HepG2 (cell line): ENCODE data around the gene ERICH6. TPM values are rescaled to one million over a fixed set of nuclear protein-coding genes. Genes with fewer than 3 reads are reported as not detected.

Experiments
- EED ChIP-seq: sonication (generic); formaldehyde crosslinking; IDR thresholded peaks from 2 replicates; pipeline ENCODE4 v1.5.0; 2020; ENCODE audit warnings: mild to moderate bottlenecking, missing genetic modification reagents
- FOXJ3 ChIP-seq: sonication (generic); formaldehyde crosslinking; IDR thresholded peaks from 2 replicates; pipeline ENCODE4 v1.4.0; 2020; ENCODE audit warnings: missing genetic modification reagents, mild to moderate bottlenecking, borderline replicate concordance
- FOXK2 ChIP-seq: fragments of 450-650 bp; IDR thresholded peaks from 2 replicates; pipeline ENCODE4 v1.6.1; 2016
- HNF4A ChIP-seq: sonication (generic); formaldehyde crosslinking; IDR thresholded peaks from 2 replicates; pipeline ENCODE4 v1.4.0; 2020; ENCODE audit warnings: missing genetic modification reagents
- ISL2 ChIP-seq: sonication (generic); formaldehyde crosslinking; IDR thresholded peaks from 2 replicates; pipeline ENCODE4 v1.5.0; 2020; ENCODE audit warnings: missing genetic modification reagents
- MAZ ChIP-seq, 2 experiments: sonication (generic) in 1 of 2; formaldehyde crosslinking in 1 of 2; IDR thresholded peaks; 2 replicates each; pipeline versions ENCODE4 v1.5.0 to v1.6.1; 2012 to 2020; ENCODE audit warnings: low read depth in 2 of 2, mild to moderate bottlenecking in 2 of 2, borderline replicate concordance in 1 of 2, improper control_type of control experiment in 1 of 2, low read length in 1 of 2, missing genetic modification reagents in 1 of 2, moderate library complexity in 1 of 2
- MEF2D ChIP-seq: sonication (generic); formaldehyde crosslinking; IDR thresholded peaks from 2 replicates; pipeline ENCODE4 v1.5.1; 2020; ENCODE audit warnings: mild to moderate bottlenecking, missing genetic modification reagents
- MTF2 ChIP-seq: sonication (generic); formaldehyde crosslinking; IDR thresholded peaks from 2 replicates; pipeline ENCODE4 v1.5.0; 2020; ENCODE audit warnings: missing genetic modification reagents, borderline replicate concordance
- NAIF1 ChIP-seq: sonication (generic); formaldehyde crosslinking; IDR thresholded peaks from 2 replicates; pipeline ENCODE4 v1.5.0; 2020; ENCODE audit warnings: mild to moderate bottlenecking, missing genetic modification reagents, borderline replicate concordance
- NFIC ChIP-seq: IDR thresholded peaks from 2 replicates; pipeline ENCODE4 v1.6.1; 2012; ENCODE audit warnings: mild to moderate bottlenecking, low read length, inconsistent platforms
- PAWR ChIP-seq: sonication (generic); formaldehyde crosslinking; IDR thresholded peaks from 2 replicates; pipeline ENCODE4 v1.4.0; 2020; ENCODE audit warnings: missing genetic modification reagents, mild to moderate bottlenecking, borderline replicate concordance
- POLR2AphosphoS5 ChIP-seq: IDR thresholded peaks from 2 replicates; pipeline ENCODE4 v1.6.1; 2012; ENCODE audit warnings: low read depth, low read length
- RARA ChIP-seq: IDR thresholded peaks from 2 replicates; pipeline ENCODE4 v1.6.1; 2016; ENCODE audit warnings: missing genetic modification reagents, missing compliant biosample characterization
- RFXAP ChIP-seq: sonication (generic); formaldehyde crosslinking; IDR thresholded peaks from 2 replicates; pipeline ENCODE4 v1.4.0; 2020; ENCODE audit warnings: missing genetic modification reagents, borderline replicate concordance
- TBL1XR1 ChIP-seq: fragments of 150-350 bp; IDR thresholded peaks from 2 replicates; pipeline ENCODE4 v1.6.1; 2014; ENCODE audit warnings: borderline replicate concordance, low read length; ENCODE audit not compliant: partially characterized antibody
- ZFX ChIP-seq: sonication (generic); formaldehyde crosslinking; IDR thresholded peaks from 2 replicates; pipeline ENCODE4 v1.4.0; 2020; ENCODE audit warnings: mild to moderate bottlenecking, low read depth, missing genetic modification reagents, moderate library complexity
- ZIK1 ChIP-seq: sonication (generic); formaldehyde crosslinking; IDR thresholded peaks from 2 replicates; pipeline ENCODE4 v1.5.0; 2020; ENCODE audit warnings: mild to moderate bottlenecking, low read depth, missing genetic modification reagents, borderline replicate concordance
- ZNF136 ChIP-seq: sonication (generic); formaldehyde crosslinking; IDR thresholded peaks from 2 replicates; pipeline ENCODE4 v1.8.1; 2022; ENCODE audit warnings: low read depth, mild to moderate bottlenecking, moderate library complexity, missing genetic modification reagents
- ZNF205 ChIP-seq: IDR thresholded peaks from 2 replicates; pipeline ENCODE4 v1.6.1; 2018; ENCODE audit warnings: missing biosample characterization, missing genetic modification reagents
- ZNF343 ChIP-seq: sonication (generic); formaldehyde crosslinking; IDR thresholded peaks from 2 replicates; pipeline ENCODE4 v1.4.0; 2020; ENCODE audit warnings: mild to moderate bottlenecking, missing genetic modification reagents
- polyA plus RNA-seq, 8 experiments: library from polyadenylated mRNA; depleted of rRNA in 3 of 8; stranded (reverse) in 7 of 8; unstranded in 1 of 8; fragments of >200 nt; fragmentation: Illumina TruSeq in 4 of 8; extraction: Trizol in 4 of 8; gene quantifications; 2 replicates each; pipeline versions ENCODE4 v1.2.1 to v1.2.3, GENCODE V29; 2011 to 2016; ENCODE audit warnings: low read depth in 4 of 8, missing spikeins in 1 of 8, mixed read lengths in 1 of 8; ENCODE audit not compliant: insufficient read depth in 1 of 8
- total RNA-seq, 5 experiments: library from RNA; depleted of rRNA; stranded (reverse); fragments of >200 nt; fragmentation: Illumina TruSeq; extraction: Trizol; gene quantifications; 2 replicates each; pipeline ENCODE4 v1.2.3, GENCODE V29; 2016; ENCODE audit warnings: low read depth in 1 of 5
- TF ChIP-seq, protein P1 (sequence below): sonication (generic); formaldehyde crosslinking; IDR thresholded peaks from one replicate; pipeline ENCODE4 v1.5.1; 2020; ENCODE audit warnings: mild to moderate bottlenecking, missing genetic modification reagents; ENCODE audit errors: not compliant biosample characterization
- TF ChIP-seq, protein P2 (sequence below): sonication (generic); formaldehyde crosslinking; IDR thresholded peaks from 2 replicates; pipeline ENCODE4 v1.8.0; 2022; ENCODE audit warnings: mild to moderate bottlenecking, missing genetic modification reagents, moderate library complexity

The ERICH6 gene
- total and polyA plus RNA-seq, 2 of the 13 experiments (the other 11 are each of a cell fraction or from before 2014, with no cell fraction given): 0.03 TPM; not detected in 1

DNA sequence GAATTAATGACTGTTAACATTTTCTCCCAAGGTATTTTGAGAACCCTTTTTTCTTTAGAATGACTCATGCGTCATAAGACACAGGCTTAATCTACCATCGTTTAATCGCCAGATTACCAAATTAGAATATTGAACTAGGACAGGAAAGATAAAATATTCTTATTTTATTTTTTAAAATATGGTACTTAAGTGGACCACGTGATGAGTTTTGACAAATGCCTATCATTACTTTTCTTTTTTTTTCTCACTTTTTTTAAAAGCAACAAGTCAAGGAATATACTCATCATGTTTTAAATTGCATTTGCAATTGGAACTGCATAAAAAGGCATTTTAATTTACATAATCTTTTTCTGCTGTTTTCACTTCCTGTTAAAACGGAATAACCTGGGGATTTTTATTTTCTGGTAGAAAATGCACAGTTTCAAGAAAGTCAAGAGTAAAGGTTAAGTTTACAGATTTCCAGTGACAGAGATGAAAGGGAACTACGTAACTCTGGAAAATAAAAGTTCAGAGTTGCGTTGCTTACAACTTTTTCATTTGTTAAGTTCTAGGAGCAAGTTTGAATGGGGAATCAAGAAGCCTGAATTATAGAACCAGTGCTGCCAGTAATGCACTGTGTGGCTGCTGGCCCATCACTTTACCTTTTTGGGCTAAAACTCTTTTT lies 35.6 kb upstream of the ERICH6 start (continued):
- TF ChIP-seq EED (CRISPR knock-in tag) (no peak), ISL2 (CRISPR knock-in tag) (peak; percentile 60; the same call in 1 of the 2 replicates), NFIC (0 out of 2 replicates have a peak, but pooled peaks have one; percentile 62), POLR2AphosphoS5 (no peak), RARA (CRISPR knock-in tag) (peak; percentile 70), PAWR (CRISPR knock-in tag) (no peak), MEF2D (CRISPR knock-in tag) (0 out of 2 replicates have a peak, but pooled peaks have one; percentile 26), RFXAP (no peak), NAIF1 (0 out of 2 replicates have a peak, but pooled peaks have one; percentile 8), TBL1XR1 (no peak), FOXK2 (no peak), ZNF343 (CRISPR knock-in tag) (no peak), ZNF136 (CRISPR knock-in tag) (0 out of 2 replicates have a peak, but pooled peaks have one; percentile 36), ZIK1 (CRISPR knock-in tag) (no peak), MAZ (IDR thresholded peaks at IDR 0.05; ENCODE audit: borderline replicate concordance, low read depth, low read length) (no peak), MAZ (CRISPR knock-in tag; IDR thresholded peaks at IDR 0.05; ENCODE audit: low read depth) (no peak), ZNF205 (CRISPR knock-in tag) (no peak), ZFX (CRISPR knock-in tag) (no peak), HNF4A (CRISPR knock-in tag) (peak; percentile 44; the same call in 1 of the 2 replicates), FOXJ3 (CRISPR knock-in tag) (peak; percentile 35; the same call in 1 of the 2 replicates), MTF2 (CRISPR knock-in tag) (no peak)
- TF ChIP-seq, protein P1, sequence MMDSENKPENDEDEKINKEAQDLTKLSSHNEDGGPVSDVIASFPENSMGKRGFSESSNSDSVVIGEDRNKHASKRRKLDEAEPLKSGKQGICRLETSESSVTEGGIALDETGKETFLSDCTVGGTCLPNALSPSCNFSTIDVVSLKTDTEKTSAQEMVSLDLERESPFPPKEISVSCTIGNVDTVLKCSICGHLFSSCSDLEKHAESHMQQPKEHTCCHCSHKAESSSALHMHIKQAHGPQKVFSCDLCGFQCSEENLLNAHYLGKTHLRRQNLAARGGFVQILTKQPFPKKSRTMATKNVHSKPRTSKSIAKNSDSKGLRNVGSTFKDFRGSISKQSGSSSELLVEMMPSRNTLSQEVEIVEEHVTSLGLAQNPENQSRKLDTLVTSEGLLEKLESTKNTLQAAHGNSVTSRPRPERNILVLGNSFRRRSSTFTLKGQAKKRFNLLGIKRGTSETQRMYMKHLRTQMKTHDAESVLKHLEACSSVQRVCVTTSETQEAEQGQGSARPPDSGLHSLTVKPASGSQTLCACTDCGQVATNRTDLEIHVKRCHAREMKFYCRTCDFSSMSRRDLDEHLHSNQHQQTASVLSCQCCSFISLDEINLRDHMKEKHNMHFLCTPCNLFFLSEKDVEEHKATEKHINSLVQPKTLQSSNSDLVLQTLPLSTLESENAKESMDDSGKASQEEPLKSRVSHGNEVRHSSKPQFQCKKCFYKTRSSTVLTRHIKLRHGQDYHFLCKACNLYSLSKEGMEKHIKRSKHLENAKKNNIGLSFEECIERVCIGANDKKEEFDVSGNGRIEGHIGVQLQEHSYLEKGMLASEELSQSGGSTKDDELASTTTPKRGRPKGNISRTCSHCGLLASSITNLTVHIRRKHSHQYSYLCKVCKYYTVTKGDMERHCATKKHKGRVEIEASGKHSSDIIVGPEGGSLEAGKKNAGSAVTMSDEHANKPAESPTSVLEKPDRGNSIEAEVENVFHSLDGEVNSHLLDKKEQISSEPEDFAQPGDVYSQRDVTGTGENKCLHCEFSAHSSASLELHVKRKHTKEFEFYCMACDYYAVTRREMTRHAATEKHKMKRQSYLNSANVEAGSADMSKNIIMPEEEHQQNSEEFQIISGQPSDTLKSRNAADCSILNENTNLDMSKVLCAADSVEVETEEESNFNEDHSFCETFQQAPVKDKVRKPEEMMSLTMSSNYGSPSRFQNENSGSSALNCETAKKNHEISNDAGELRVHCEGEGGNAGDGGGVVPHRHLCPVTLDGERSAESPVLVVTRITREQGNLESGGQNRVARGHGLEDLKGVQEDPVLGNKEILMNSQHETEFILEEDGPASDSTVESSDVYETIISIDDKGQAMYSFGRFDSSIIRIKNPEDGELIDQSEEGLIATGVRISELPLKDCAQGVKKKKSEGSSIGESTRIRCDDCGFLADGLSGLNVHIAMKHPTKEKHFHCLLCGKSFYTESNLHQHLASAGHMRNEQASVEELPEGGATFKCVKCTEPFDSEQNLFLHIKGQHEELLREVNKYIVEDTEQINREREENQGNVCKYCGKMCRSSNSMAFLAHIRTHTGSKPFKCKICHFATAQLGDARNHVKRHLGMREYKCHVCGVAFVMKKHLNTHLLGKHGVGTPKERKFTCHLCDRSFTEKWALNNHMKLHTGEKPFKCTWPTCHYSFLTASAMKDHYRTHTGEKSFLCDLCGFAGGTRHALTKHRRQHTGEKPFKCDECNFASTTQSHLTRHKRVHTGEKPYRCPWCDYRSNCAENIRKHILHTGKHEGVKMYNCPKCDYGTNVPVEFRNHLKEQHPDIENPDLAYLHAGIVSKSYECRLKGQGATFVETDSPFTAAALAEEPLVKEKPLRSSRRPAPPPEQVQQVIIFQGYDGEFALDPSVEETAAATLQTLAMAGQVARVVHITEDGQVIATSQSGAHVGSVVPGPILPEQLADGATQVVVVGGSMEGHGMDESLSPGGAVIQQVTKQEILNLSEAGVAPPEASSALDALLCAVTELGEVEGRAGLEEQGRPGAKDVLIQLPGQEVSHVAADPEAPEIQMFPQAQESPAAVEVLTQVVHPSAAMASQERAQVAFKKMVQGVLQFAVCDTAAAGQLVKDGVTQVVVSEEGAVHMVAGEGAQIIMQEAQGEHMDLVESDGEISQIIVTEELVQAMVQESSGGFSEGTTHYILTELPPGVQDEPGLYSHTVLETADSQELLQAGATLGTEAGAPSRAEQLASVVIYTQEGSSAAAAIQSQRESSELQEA (CRISPR knock-in tag): no peak
- TF ChIP-seq, protein P2, sequence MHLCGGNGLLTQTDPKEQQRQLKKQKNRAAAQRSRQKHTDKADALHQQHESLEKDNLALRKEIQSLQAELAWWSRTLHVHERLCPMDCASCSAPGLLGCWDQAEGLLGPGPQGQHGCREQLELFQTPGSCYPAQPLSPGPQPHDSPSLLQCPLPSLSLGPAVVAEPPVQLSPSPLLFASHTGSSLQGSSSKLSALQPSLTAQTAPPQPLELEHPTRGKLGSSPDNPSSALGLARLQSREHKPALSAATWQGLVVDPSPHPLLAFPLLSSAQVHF (CRISPR knock-in tag): no peak
